Panc1 (cell line): ENCODE results near the gene PMFBP1. TPM values are rescaled to one million over a fixed set of nuclear protein-coding genes. Genes with fewer than 3 reads are reported as not detected.

Experiments
- ATAC-seq: fragments of 200-7000 bp; cut with Tn5 transposase; 2 replicates; pipeline ENCODE4 v1.9.1; 2020; ENCODE audit warnings: mild to moderate bottlenecking, moderate library complexity
- BruUV-seq: library from RNA; stranded (reverse); fragments of 400-500 nt; replicated peaks from 2 replicates; lab custom pipeline; 2021; lab: Mats Ljungman, UMichigan
- CTCF ChIA-PET: fragments of 300-600 bp; sonication (Branson Sonifier 250); formaldehyde crosslinking; loops from one replicate; lab custom pipeline; 2022; ENCODE audit warnings: antibody characterized with exemption; lab: Charles Lee
- POLR2A ChIA-PET: fragments of 300-600 bp; sonication (Branson Sonifier 250); formaldehyde crosslinking; loops from one replicate; lab custom pipeline; 2022; ENCODE audit warnings: antibody characterized with exemption; lab: Charles Lee
- DNase-seq: peaks from one replicate; pipeline ENCODE4 v3.0.0-alpha.2; 2010; ENCODE audit warnings: low read depth, low spot score
- H3K27ac ChIP-seq: 2 replicates; pipeline ENCODE4 v1.5.1; 2011; ENCODE audit warnings: mild to moderate bottlenecking, low read length, inconsistent platforms
- H3K27me3 ChIP-seq: fragments of 200-500 bp; sonication (Bioruptor generic); 2 replicates; pipeline ENCODE4 v1.6.0; 2014; ENCODE audit warnings: low read length, inconsistent platforms; ENCODE audit not compliant: control insufficient read depth, insufficient read depth
- H3K36me3 ChIP-seq: fragments of 200-500 bp; sonication (Bioruptor generic); 2 replicates; pipeline ENCODE4 v1.5.1; 2014; ENCODE audit warnings: inconsistent platforms, mild to moderate bottlenecking, low read length, moderate library complexity; ENCODE audit not compliant: control insufficient read depth, insufficient read depth
- H3K4me1 ChIP-seq: 2 replicates; pipeline ENCODE4 v1.5.1; 2011; ENCODE audit warnings: inconsistent platforms, mild to moderate bottlenecking, low read length, moderate library complexity; ENCODE audit not compliant: control insufficient read depth, insufficient read depth
- H3K4me3 ChIP-seq, 2 experiments: 2 replicates each; pipeline ENCODE4 v1.5.1; 2011 to 2012; ENCODE audit warnings: low read depth in 2 of 2, low read length in 2 of 2, mild to moderate bottlenecking in 2 of 2, inconsistent platforms in 1 of 2, moderate library complexity in 1 of 2
- H3K9me3 ChIP-seq: fragments of 200-500 bp; sonication (Bioruptor generic); 2 replicates; pipeline ENCODE4 v1.5.1; 2014; ENCODE audit warnings: low read depth, mild to moderate bottlenecking, inconsistent platforms, low read length, moderate library complexity; ENCODE audit not compliant: control insufficient read depth, insufficient read depth
- CTCF ChIP-seq: fragments of 450-650 bp; IDR thresholded peaks from 2 replicates; pipeline ENCODE4 v1.5.1; 2017; ENCODE audit warnings: mild to moderate bottlenecking
- POLR2AphosphoS5 ChIP-seq: IDR thresholded peaks from 2 replicates; pipeline ENCODE4 v1.6.1; 2012; ENCODE audit warnings: mild to moderate bottlenecking, low read depth, low read length, moderate library complexity
- REST ChIP-seq, 2 experiments: IDR thresholded peaks; 2 replicates each; pipeline ENCODE4 v1.6.1; 2011 to 2012; ENCODE audit warnings: low read depth in 2 of 2, control low read depth in 1 of 2, low read length in 1 of 2, mild to moderate bottlenecking in 1 of 2, moderate library complexity in 1 of 2; ENCODE audit not compliant: insufficient read depth in 1 of 2
- SIN3A ChIP-seq: IDR thresholded peaks from 2 replicates; pipeline ENCODE4 v1.6.1; 2012; ENCODE audit warnings: low read depth, mild to moderate bottlenecking, low read length, moderate library complexity, borderline replicate concordance; ENCODE audit not compliant: insufficient read depth
- TCF7L2 ChIP-seq: IDR thresholded peaks from 2 replicates; pipeline ENCODE4 v1.6.1; 2011; ENCODE audit warnings: mild to moderate bottlenecking, low read depth, low read length, inconsistent platforms
- in situ Hi-C: cut with HindIII; loops from 2 replicates; pipeline ENCODE4 v1.10.0; 2016; ENCODE audit warnings: low sequenced_read_pairs, low pct_unique_long_range_greater_than_20kb
- intact Hi-C: fragments of 100-400 bp; cut with micrococcal nuclease; formaldehyde crosslinking; loops from one replicate; pipeline ENCODE4 v1.10.0; 2022; ENCODE audit not compliant: unreplicated experiment
- total RNA-seq: library from RNA; stranded (reverse); gene quantifications from one replicate; pipeline ENCODE4 v1.2.1, GENCODE V29; 2021; ENCODE audit not compliant: unreplicated experiment

PMFBP1 gene
- total RNA-seq, 1 experiment from 2014 or later = 0.10 TPM

- Histone ChIP-seq H3K27ac (peak overlapping the region; percentile 91), H3K4me1 (peaks cover 15% of the 10 kb centered on the region), H3K27me3 (no peaks in the 10 kb centered on the region), H3K9me3 (no peaks in the 10 kb centered on the region), H3K36me3 (peaks cover 8% of the 10 kb centered on the region), H3K4me3 (peak overlapping the region; percentile 83 to 99)
- ATAC-seq (peak; percentile 4; the same call in 1 of the 2 replicates), DNase-seq (no peak)
- intact Hi-C loops (no loop called here), in situ Hi-C loops (no loop called here)
- no TSS peak for BruUV-seq
- no peak for TF ChIP-seq SIN3A
- no peak for TF ChIP-seq REST (IDR thresholded peaks at IDR 0.05; ENCODE audit: insufficient read depth in 1 of 2, low read depth in 2 of 2, low read length in 1 of 2)
- no peak for TF ChIP-seq TCF7L2
- TF ChIP-seq CTCF = no peak
- no peak for TF ChIP-seq POLR2AphosphoS5
- POLR2A ChIA-PET = interaction anchor here (0.6 kb wide), 1 partner anchor 58 kb away, joined by 5 read pairs; no protein-coding TSS in a partner anchor
- CTCF ChIA-PET = no interaction called here
These were observed 77.7 kb downstream of the PMFBP1 start for GRCh38 chr16:72094266-72094610.

- ChIA-PET POLR2A (no interaction called here), CTCF (interaction anchor here (0.6 kb wide), 1 partner anchor 404 kb away, joined by 3 read pairs; no protein-coding TSS in a partner anchor)
- peak; percentile 95 for DNase-seq
- Histone ChIP-seq H3K4me3 (peak within 1 kb of the TSS; percentile 83 to 99), H3K27me3 (no peaks in the 10 kb centered on the region), H3K9me3 (no peaks in the 10 kb centered on the region), H3K36me3 (peaks cover 12% of the 10 kb centered on the region), H3K4me1 (peaks cover 15% of the 10 kb centered on the region), H3K27ac (peak within 1 kb of the TSS; percentile 91)
- in situ Hi-C loops = no loop called here
- TF ChIP-seq CTCF = no peak
- TF ChIP-seq POLR2AphosphoS5 = peak; percentile 73
- peak; percentile 72 for TF ChIP-seq TCF7L2
- ATAC-seq = peak; percentile 99
- BruUV-seq = no TSS peak
- intact Hi-C loops = no loop called here
These were observed 78.3 kb downstream of the PMFBP1 start, which contains the start of the genes DHX38 and TXNL4B for GRCh38 chr16:72093448-72094265. TSS of gene DHX38 (plus strand) at chr16:72093847. CDS start at chr16:72096158, 2,311 bp downstream. TSS of gene TXNL4B (minus strand) at chr16:72093620. CDS start at chr16:72090749, 2,871 bp downstream.
